Brain microvascular endothelial cell (primary cell): ENCODE data around the gene ZSWIM8.

ENCODE experiments used
- DNase-seq: peaks from one replicate; pipeline ENCODE4 v3.0.0-alpha.2; 2020
- H3K27ac ChIP-seq: fragments of 250-450 bp; sonication (Bioruptor Pico); 2 replicates; pipeline ENCODE4 v1.5.1; 2020; ENCODE audit warnings: mild to moderate bottlenecking, moderate library complexity
- H3K27me3 ChIP-seq: fragments of 250-450 bp; sonication (Bioruptor Pico); replicated peaks from 2 replicates; pipeline ENCODE4 v1.5.1; 2020; ENCODE audit warnings: mild to moderate bottlenecking
- H3K36me3 ChIP-seq: fragments of 250-450 bp; sonication (Bioruptor Pico); replicated peaks from 2 replicates; pipeline ENCODE4 v1.5.1; 2020; ENCODE audit warnings: mild to moderate bottlenecking
- H3K4me3 ChIP-seq: 2 replicates; pipeline ENCODE4 v1.5.1; 2011; ENCODE audit warnings: low read depth, mild to moderate bottlenecking, control low read depth, low read length, moderate library complexity
- in situ Hi-C: cut with HindIII; loops from 2 replicates; pipeline ENCODE4 v1.10.0; 2017; ENCODE audit warnings: low sequenced_read_pairs, low pct_ligation_motif_present
- TF ChIP-seq, protein P1 (sequence below): IDR thresholded peaks from 2 replicates; pipeline ENCODE4 v1.5.1; 2011; ENCODE audit warnings: low read depth, mild to moderate bottlenecking, moderate library complexity, low read length, control low read depth, inconsistent platforms; ENCODE audit errors: missing control alignments

The ZSWIM8 gene

DNA sequence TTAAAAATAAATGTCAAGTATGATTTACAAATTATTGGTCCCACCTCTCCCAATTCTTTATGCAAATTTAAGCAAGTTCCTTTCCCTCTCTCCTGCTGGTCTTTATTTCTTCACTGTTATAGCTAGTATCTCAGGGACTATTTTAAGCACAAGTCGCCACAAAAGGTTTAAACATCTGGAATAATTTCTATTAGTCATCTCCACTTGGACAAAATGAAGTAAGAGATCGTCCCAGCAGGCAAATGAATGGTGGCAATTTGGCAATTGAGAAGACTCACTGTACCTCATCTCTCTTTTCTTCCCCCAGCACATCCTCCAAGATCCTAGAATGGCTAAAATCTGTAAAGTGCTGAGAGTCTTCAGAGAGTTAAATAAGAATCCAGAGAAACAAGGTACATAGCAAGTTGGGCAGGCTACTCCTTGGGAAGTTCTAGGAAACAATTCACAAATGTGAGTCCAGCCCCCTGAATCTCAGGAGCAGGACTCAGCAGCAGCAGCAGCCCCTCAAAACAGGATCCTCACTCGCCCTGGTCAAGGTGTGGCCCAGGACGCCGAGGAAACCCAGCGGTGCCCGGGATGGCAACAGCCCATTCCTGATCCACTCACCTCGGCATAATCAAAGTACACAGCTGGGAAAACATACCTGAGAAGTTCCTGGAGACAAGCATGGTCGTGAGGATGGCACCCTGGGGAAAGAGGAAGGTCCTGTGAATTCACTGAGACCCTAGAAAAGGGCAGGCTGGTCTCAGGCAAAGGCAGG lies 56.3 kb downstream of the ZSWIM8 start:
- no peaks in the 10 kb centered on the region for H3K27me3 ChIP-seq
- H3K4me3 ChIP-seq, result no peak overlapping the region
- no peak overlapping the region for H3K27ac ChIP-seq
- DNase-seq, result no peak
- TF ChIP-seq, protein P1, sequence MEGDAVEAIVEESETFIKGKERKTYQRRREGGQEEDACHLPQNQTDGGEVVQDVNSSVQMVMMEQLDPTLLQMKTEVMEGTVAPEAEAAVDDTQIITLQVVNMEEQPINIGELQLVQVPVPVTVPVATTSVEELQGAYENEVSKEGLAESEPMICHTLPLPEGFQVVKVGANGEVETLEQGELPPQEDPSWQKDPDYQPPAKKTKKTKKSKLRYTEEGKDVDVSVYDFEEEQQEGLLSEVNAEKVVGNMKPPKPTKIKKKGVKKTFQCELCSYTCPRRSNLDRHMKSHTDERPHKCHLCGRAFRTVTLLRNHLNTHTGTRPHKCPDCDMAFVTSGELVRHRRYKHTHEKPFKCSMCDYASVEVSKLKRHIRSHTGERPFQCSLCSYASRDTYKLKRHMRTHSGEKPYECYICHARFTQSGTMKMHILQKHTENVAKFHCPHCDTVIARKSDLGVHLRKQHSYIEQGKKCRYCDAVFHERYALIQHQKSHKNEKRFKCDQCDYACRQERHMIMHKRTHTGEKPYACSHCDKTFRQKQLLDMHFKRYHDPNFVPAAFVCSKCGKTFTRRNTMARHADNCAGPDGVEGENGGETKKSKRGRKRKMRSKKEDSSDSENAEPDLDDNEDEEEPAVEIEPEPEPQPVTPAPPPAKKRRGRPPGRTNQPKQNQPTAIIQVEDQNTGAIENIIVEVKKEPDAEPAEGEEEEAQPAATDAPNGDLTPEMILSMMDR, result no peak
- peaks cover 19% of the 10 kb centered on the region for H3K36me3 ChIP-seq
- in situ Hi-C loops, result no loop called here

DNA sequence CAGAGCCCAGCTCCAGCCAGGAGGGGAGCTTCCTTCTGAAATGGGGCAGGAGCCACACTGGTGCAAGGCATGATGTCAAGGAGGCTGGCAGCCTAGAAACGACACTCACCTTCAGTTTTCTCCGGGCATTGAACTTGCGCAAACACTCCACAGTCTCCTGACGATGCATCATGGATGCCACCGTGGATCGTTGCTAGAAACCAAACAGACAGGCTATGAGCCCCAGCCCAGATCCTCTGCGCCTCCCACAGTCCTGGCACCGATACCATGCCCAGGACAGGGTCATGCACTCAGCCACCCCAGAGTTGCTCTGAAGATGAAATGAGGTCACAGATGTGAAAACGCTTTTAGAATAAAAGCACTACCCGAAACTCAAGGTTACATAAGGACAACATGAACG lies 56.9 kb downstream of the ZSWIM8 start:
- Histone ChIP-seq H3K27ac (no peak overlapping the region), H3K36me3 (peaks cover 26% of the 10 kb centered on the region), H3K4me3 (no peak overlapping the region), H3K27me3 (no peaks in the 10 kb centered on the region)
- TF ChIP-seq, protein P1, result no peak
- DNase-seq, result no peak
- in situ Hi-C loops, result no loop called here

DNA sequence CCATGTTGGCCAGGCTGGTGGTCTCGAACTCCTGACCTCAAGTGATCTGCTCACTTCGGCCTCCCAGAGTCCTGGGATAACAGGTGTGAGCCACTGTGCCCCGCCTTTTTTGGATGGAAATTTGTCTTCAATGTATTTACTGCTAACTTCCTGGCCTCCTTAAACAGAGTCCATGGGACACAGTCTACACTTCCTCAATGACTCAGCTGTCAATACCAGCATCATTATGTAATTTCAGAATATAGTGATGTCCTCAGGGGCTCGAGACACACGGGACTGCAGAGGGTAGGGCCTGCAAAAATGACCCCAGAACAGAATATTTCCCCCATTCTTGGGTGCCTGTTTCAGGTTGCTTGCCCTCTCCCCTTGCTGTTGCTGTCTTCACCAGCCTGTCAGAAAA lies 57.9 kb downstream of the ZSWIM8 start:
- TF ChIP-seq, protein P1, result no peak
- H3K36me3 ChIP-seq, result peaks cover 33% of the 10 kb centered on the region
- H3K4me3 ChIP-seq, result no peak overlapping the region
- in situ Hi-C loops, result no loop called here
- no peak overlapping the region for H3K27ac ChIP-seq
- no peaks in the 10 kb centered on the region for H3K27me3 ChIP-seq
- no peak for DNase-seq

DNA sequence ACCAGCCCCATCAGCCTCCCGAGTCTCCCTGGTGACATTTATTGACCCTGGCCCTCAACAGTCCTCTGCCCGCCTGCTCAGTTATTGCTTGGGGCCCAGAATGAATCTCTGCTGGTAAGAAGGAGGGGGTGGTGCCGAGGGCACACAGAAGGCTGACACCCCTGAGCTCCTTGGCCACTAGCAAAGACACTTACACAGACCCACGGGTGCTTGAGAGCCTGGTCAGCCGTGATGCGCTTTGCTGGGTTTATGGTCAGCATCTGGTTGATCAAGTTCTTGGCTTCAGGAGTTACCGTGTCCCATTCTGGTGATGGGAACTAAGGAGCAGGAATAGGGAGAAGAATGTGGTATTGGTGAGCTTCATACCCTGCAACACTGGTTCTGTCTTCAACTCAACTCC lies 61.6 kb downstream of the ZSWIM8 start:
- in situ Hi-C loops, result no loop called here
- Histone ChIP-seq H3K4me3 (no peak overlapping the region), H3K27me3 (no peaks in the 10 kb centered on the region), H3K27ac (no peak overlapping the region), H3K36me3 (peaks cover 33% of the 10 kb centered on the region)
- TF ChIP-seq, protein P1, result no peak
- no peak for DNase-seq

DNA sequence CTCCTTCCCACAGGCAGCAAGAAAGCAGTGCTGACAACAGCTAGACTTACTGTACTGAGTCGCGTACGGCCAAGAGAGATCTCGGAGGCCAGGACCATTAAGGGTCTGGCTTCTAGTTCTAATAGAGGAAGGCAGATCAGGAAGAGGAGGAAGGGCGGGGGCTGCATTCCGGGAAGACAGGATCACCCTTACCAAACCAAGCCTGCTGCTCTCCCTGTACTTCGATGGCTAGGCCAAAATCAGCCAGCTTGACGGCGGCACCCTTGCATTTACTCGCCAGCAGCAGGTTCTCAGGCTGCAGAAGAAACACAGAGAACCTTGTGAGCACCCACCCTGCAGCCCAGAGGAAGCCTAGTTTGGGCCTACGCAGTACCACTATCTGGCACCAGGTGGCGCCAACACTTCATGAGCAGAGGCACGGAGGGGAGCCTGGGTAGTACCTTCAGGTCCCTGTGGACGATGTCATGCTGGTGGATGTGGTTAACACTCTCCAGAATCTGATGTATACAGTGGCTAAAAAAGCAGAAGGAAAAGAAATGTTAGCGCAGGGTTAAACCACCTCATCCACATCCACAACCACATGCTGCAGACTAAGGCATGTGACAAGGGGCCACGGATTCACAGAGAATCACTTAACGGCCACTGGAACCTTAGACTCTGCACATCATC lies 63.5 kb downstream of the ZSWIM8 start:
- H3K27me3 ChIP-seq, result no peaks in the 10 kb centered on the region
- no peak overlapping the region for H3K27ac ChIP-seq
- TF ChIP-seq, protein P1, result peak; percentile 100
- H3K36me3 ChIP-seq, result peaks cover 30% of the 10 kb centered on the region
- DNase-seq, result peak; percentile 82
- H3K4me3 ChIP-seq, result no peak overlapping the region
- in situ Hi-C loops, result no loop called here

DNA sequence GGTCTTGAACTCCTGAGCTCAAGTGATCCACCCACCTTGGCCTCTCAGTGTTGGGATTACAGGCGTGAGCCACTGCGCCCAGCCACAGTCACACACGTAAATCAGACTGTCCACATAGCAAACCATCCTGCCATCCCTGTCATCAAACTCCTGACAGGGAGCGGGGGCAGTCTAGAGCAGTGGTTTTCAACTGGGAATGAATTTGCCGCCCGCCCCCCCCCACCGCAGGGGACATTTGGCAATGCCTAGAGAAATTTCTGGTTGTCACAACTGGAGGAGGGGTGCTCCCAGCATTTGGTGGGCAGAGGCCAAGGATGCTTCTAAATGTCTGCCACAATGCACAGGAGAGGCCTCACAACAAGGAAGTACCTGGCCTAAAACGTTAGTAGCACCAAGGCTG lies 64.8 kb downstream of the ZSWIM8 start:
- peaks cover 30% of the 10 kb centered on the region for H3K36me3 ChIP-seq
- TF ChIP-seq, protein P1, result no peak
- no peaks in the 10 kb centered on the region for H3K27me3 ChIP-seq
- in situ Hi-C loops, result no loop called here
- no peak for DNase-seq
- no peak overlapping the region for H3K4me3 ChIP-seq
- H3K27ac ChIP-seq, result no peak overlapping the region
